A204.1 (cell line): ENCODE results near the gene ISCA2.

Source experiments
- FAIRE-seq: peaks from 2 replicates; lab custom pipeline; 2012; peaks lifted over from hg19 to GRCh38; lab: Jason Lieb, UNC

ISCA2 gene

GRCh38 chr14:74483321-74483720, 10.2 kb upstream of the ISCA2 start:
- no peak for FAIRE-seq

- no peak for FAIRE-seq
Observed at GRCh38 chr14:74486164-74486563, 7.4 kb upstream of the ISCA2 start.

GRCh38 chr14:74488786-74489397, 4.7 kb upstream of the ISCA2 start:
- no peak for FAIRE-seq

GRCh38 chr14:74490486-74490885, 3.1 kb upstream of the ISCA2 start:
- FAIRE-seq = no peak

GRCh38 chr14:74491956-74492775, 1.4 kb upstream of the ISCA2 start:
- peak; percentile 46 for FAIRE-seq

- no peak for FAIRE-seq
Observed at GRCh38 chr14:74492776-74493342, 706 bp upstream of the ISCA2 start, which contains the start of gene NPC2. Gene NPC2, minus strand, starts transcription at chr14:74493305. Its CDS starts 31 bp downstream, at chr14:74493274.

- no peak for FAIRE-seq
Observed at GRCh38 chr14:74495356-74495755, 1.8 kb downstream of the ISCA2 start.

- FAIRE-seq = no peak
Observed at GRCh38 chr14:74500417-74501134, 7.0 kb downstream of the ISCA2 start.

- no peak for FAIRE-seq
Observed at GRCh38 chr14:74501135-74501614, 7.6 kb downstream of the ISCA2 start.

GRCh38 chr14:74501691-74502090, 8.1 kb downstream of the ISCA2 start:
- no peak for FAIRE-seq

GRCh38 chr14:74502236-74503019, 8.9 kb downstream of the ISCA2 start:
- FAIRE-seq = no peak

GRCh38 chr14:74503291-74503937, 9.8 kb downstream of the ISCA2 start:
- FAIRE-seq = no peak

GRCh38 chr14:74503938-74504335, 10.4 kb downstream of the ISCA2 start:
- no peak for FAIRE-seq

- FAIRE-seq = no peak
Observed at GRCh38 chr14:74504412-74504811, 10.8 kb downstream of the ISCA2 start.

- FAIRE-seq = no peak
Observed at GRCh38 chr14:74504874-74505720, 11.5 kb downstream of the ISCA2 start.

- no peak for FAIRE-seq
Observed at GRCh38 chr14:74505831-74506230, 12.3 kb downstream of the ISCA2 start.

GRCh38 chr14:74506411-74506851, 12.9 kb downstream of the ISCA2 start:
- FAIRE-seq = no peak

GRCh38 chr14:74507085-74507484, 13.5 kb downstream of the ISCA2 start:
- no peak for FAIRE-seq

GRCh38 chr14:74507840-74508239, 14.3 kb downstream of the ISCA2 start:
- FAIRE-seq = no peak

- no peak for FAIRE-seq
Observed at GRCh38 chr14:74508292-74508731, 14.7 kb downstream of the ISCA2 start.
